ENCODE measurements around the gene CLTB.

DNA sequence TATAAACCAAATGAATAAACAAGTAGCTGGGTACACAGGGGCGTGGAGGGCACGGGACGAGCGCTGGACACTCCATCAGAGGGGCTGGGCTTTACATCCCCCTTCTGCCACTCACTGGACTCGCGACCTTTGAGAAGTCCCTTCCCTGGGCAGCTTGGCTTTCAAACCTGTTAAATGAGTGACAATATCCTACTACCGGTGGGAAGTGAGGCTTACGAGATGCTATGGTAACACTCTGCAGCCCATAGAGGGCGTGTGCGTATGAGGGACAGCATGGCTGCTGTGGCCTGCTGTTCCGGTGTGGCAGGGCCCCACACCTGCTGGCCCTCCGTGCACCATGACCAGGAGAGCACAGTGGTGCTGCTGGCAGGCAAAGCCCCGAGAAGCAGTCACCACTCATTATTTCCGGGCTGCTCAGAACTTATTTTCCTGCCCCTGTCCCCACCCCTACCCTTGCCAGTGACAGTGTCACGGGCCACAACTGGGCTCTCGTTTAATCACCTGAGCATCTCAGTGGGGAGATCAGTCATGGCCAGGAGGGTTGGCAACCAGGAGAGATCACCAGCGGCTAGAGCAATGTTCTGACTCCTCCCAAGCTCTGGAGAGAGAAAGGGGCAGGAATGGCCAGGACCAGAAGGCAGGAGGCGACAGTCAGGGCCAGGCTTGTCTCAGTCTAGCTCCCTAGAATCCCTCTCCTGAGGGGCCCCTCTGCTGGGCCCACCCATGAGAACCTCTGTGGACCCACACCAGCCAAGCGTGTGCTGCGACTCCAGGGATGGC, 10.5 kb downstream of the CLTB start:
- TF ChIP-seq POLR2AphosphoS5 (IDR thresholded peaks at IDR 0.05; ENCODE audit: low read depth, low read length): no peak
- TF ChIP-seq, protein P1, sequence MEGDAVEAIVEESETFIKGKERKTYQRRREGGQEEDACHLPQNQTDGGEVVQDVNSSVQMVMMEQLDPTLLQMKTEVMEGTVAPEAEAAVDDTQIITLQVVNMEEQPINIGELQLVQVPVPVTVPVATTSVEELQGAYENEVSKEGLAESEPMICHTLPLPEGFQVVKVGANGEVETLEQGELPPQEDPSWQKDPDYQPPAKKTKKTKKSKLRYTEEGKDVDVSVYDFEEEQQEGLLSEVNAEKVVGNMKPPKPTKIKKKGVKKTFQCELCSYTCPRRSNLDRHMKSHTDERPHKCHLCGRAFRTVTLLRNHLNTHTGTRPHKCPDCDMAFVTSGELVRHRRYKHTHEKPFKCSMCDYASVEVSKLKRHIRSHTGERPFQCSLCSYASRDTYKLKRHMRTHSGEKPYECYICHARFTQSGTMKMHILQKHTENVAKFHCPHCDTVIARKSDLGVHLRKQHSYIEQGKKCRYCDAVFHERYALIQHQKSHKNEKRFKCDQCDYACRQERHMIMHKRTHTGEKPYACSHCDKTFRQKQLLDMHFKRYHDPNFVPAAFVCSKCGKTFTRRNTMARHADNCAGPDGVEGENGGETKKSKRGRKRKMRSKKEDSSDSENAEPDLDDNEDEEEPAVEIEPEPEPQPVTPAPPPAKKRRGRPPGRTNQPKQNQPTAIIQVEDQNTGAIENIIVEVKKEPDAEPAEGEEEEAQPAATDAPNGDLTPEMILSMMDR (IDR thresholded peaks at IDR 0.05 in 2 of 3, conservative IDR thresholded peaks at IDR 0.05 in 1 of 3; ENCODE audit: borderline replicate concordance in 1 of 3, insufficient read depth in 1 of 3, low read depth in 2 of 3, low read length in 2 of 3): peak in 1 of 3 experiments; percentile 25; a peak in 1 of 6 replicates
- TF ChIP-seq EZH2 (IDR thresholded peaks at IDR 0.05): no peak
- TF ChIP-seq FOSL1 (IDR thresholded peaks at IDR 0.05; ENCODE audit: low read depth): no peak
- TF ChIP-seq YY1 (IDR thresholded peaks at IDR 0.05; ENCODE audit: extremely low read depth, insufficient replicate concordance, low read depth, low read length): no peak
